HepG2 (cell line): ENCODE data around the gene AFDN. TPM values are rescaled to one million over a fixed set of nuclear protein-coding genes. Genes with fewer than 3 reads are reported as not detected.

Source experiments
- ATAC-seq: fragments of 200-7000 bp; cut with Tn5 transposase; 3 replicates; pipeline ENCODE4 v1.9.1; 2020; ENCODE audit warnings: mild to moderate bottlenecking, moderate library complexity
- BruUV-seq: library from RNA; stranded (reverse); fragments of 400-500 nt; replicated peaks from 2 replicates; lab custom pipeline; 2021; lab: Mats Ljungman, UMichigan
- CTCF ChIA-PET: fragments of 300-600 bp; formaldehyde crosslinking; extraction: SDS; loops from one replicate; lab custom pipeline; 2021; ENCODE audit warnings: low total read pairs, inconsistent platforms, low intra/inter-chr PET ratio; lab: Yijun Ruan, JAX
- POLR2A ChIA-PET: fragments of 350-600 bp; sonication (Branson Sonifier 250); formaldehyde crosslinking; loops from one replicate; lab custom pipeline; 2020; ENCODE audit warnings: antibody characterized with exemption, inconsistent platforms; lab: Yijun Ruan, JAX
- DNase-seq: peaks from one replicate; pipeline ENCODE4 v3.0.0-alpha.2; 2015; ENCODE audit warnings: low spot score
- FAIRE-seq: peaks from 3 replicates; lab custom pipeline; 2011; peaks lifted over from hg19 to GRCh38; lab: Jason Lieb, UNC
- H2AFZ ChIP-seq: one replicate; pipeline ENCODE4 v1.6.1; 2011; ENCODE audit warnings: low read length, inconsistent platforms
- H3K27ac ChIP-seq: fragments of 300-600 bp; 3 replicates; pipeline ENCODE4 v1.8.0; 2011; ENCODE audit warnings: mixed run types, mild to moderate bottlenecking, mixed read lengths, low read length, inconsistent platforms; ENCODE audit not compliant: insufficient read depth; ENCODE audit errors: extremely low read length
- H3K27me3 ChIP-seq, 2 experiments: fragments of 200-600 bp in 1 of 2; 2 replicates in 1 of 2; 3 replicates in 1 of 2; pipeline versions ENCODE4 v1.6.0 to v1.8.0; 2011; ENCODE audit warnings: low read length in 2 of 2, mild to moderate bottlenecking in 2 of 2, moderate library complexity in 2 of 2, inconsistent platforms in 1 of 2; ENCODE audit not compliant: insufficient read depth in 2 of 2, control insufficient read depth in 1 of 2
- H3K36me3 ChIP-seq, 2 experiments: fragments of 200-600 bp in 1 of 2; replicated peaks in 1 of 2; 2 replicates in 1 of 2; 3 replicates in 1 of 2; pipeline versions ENCODE4 v1.5.1 to v1.8.0; 2011; ENCODE audit warnings: low read length in 2 of 2, inconsistent platforms in 1 of 2; ENCODE audit not compliant: insufficient read depth in 2 of 2, control insufficient read depth in 1 of 2
- H3K4me1 ChIP-seq: 2 replicates; pipeline ENCODE4 v1.5.1; 2012; ENCODE audit warnings: low read length, inconsistent platforms; ENCODE audit not compliant: insufficient read depth
- H3K4me2 ChIP-seq: 2 replicates; pipeline ENCODE4 v1.6.0; 2011; ENCODE audit warnings: low read depth, low read length, inconsistent platforms
- H3K4me3 ChIP-seq, 3 experiments: fragments of 200-600 bp in 1 of 3; sonication (generic), shearing (Covaris generic) in 1 of 3; replicated peaks in 1 of 3; 2 replicates each; pipeline ENCODE4 v1.5.1; 2011 to 2016; ENCODE audit warnings: low read length in 3 of 3, inconsistent platforms in 2 of 3, low read depth in 2 of 3, mild to moderate bottlenecking in 2 of 3, control low read depth in 1 of 3, mixed read lengths in 1 of 3; ENCODE audit not compliant: insufficient read depth in 1 of 3
- H3K79me2 ChIP-seq: one replicate; pipeline ENCODE4 v1.6.1; 2011; ENCODE audit warnings: low read length, inconsistent platforms; ENCODE audit not compliant: insufficient read depth
- H3K9ac ChIP-seq: 2 replicates; pipeline ENCODE4 v1.6.0; 2011; ENCODE audit warnings: mild to moderate bottlenecking, low read depth, low read length, inconsistent platforms; ENCODE audit not compliant: insufficient read depth
- H3K9me3 ChIP-seq: 2 replicates; pipeline ENCODE4 v1.5.1; 2012; ENCODE audit warnings: mild to moderate bottlenecking, low read length
- H4K20me1 ChIP-seq: 2 replicates; pipeline ENCODE4 v1.6.0; 2011; ENCODE audit warnings: inconsistent platforms, mild to moderate bottlenecking, low read length, moderate library complexity; ENCODE audit not compliant: insufficient read depth
- EP300 ChIP-seq, 3 experiments: sonication (generic) in 1 of 3; formaldehyde crosslinking in 1 of 3; IDR thresholded peaks; 2 replicates each; pipeline versions ENCODE4 v1.5.1 to v1.6.1; 2011 to 2020; ENCODE audit warnings: low read depth in 2 of 3, low read length in 2 of 3, borderline replicate concordance in 1 of 3, improper control_type of control experiment in 1 of 3, mild to moderate bottlenecking in 1 of 3, missing genetic modification reagents in 1 of 3, moderate library complexity in 1 of 3
- KAT2B ChIP-seq: fragments of 150-350 bp; IDR thresholded peaks from 2 replicates; pipeline ENCODE4 v1.6.1; 2014; ENCODE audit warnings: low read depth, low read length, borderline replicate concordance
- SKI ChIP-seq: fragments of 450-650 bp; IDR thresholded peaks from one replicate; pipeline ENCODE4 v1.6.1; 2018; ENCODE audit warnings: mild to moderate bottlenecking; ENCODE audit not compliant: partially characterized antibody
- ZNF652 ChIP-seq: IDR thresholded peaks from 2 replicates; pipeline ENCODE4 v1.6.1; 2016; ENCODE audit warnings: low read depth, borderline replicate concordance
- WGBS: methylation state at CpG from one replicate; pipeline ENCODE4 v1.1.6; 2017; ENCODE audit warnings: low lambda C conversion rate; 5-methylcytosine and 5-hydroxymethylcytosine counted together
- in situ Hi-C: cut with HindIII; loops from 2 replicates; pipeline ENCODE4 v1.10.0; 2017; ENCODE audit warnings: low pct_unique_long_range_greater_than_20kb; ENCODE audit not compliant: extremely low pct_ligation_motif_present
- intact Hi-C: fragments of 100-400 bp; cut with micrococcal nuclease; formaldehyde crosslinking; loops from one replicate; pipeline ENCODE4 v1.10.0; 2022; ENCODE audit not compliant: unreplicated experiment
- polyA plus RNA-seq, 8 experiments: library from polyadenylated mRNA; depleted of rRNA in 3 of 8; stranded (reverse) in 7 of 8; unstranded in 1 of 8; fragments of >200 nt; fragmentation: Illumina TruSeq in 4 of 8; extraction: Trizol in 4 of 8; gene quantifications; 2 replicates each; pipeline versions ENCODE4 v1.2.1 to v1.2.3, GENCODE V29; 2011 to 2016; ENCODE audit warnings: low read depth in 4 of 8, missing spikeins in 1 of 8, mixed read lengths in 1 of 8; ENCODE audit not compliant: insufficient read depth in 1 of 8
- total RNA-seq, 5 experiments: library from RNA; depleted of rRNA; stranded (reverse); fragments of >200 nt; fragmentation: Illumina TruSeq; extraction: Trizol; gene quantifications; 2 replicates each; pipeline ENCODE4 v1.2.3, GENCODE V29; 2016; ENCODE audit warnings: low read depth in 1 of 5
- TF ChIP-seq, protein P1 (sequence below): sonication (generic); formaldehyde crosslinking; IDR thresholded peaks from 2 replicates; pipeline ENCODE4 v1.4.0; 2020; ENCODE audit warnings: missing genetic modification reagents, borderline replicate concordance

The AFDN gene
- total and polyA plus RNA-seq, 2 of the 13 experiments (the other 11 are each of a cell fraction or from before 2014, with no cell fraction given) = 136 to 151 TPM

DNA sequence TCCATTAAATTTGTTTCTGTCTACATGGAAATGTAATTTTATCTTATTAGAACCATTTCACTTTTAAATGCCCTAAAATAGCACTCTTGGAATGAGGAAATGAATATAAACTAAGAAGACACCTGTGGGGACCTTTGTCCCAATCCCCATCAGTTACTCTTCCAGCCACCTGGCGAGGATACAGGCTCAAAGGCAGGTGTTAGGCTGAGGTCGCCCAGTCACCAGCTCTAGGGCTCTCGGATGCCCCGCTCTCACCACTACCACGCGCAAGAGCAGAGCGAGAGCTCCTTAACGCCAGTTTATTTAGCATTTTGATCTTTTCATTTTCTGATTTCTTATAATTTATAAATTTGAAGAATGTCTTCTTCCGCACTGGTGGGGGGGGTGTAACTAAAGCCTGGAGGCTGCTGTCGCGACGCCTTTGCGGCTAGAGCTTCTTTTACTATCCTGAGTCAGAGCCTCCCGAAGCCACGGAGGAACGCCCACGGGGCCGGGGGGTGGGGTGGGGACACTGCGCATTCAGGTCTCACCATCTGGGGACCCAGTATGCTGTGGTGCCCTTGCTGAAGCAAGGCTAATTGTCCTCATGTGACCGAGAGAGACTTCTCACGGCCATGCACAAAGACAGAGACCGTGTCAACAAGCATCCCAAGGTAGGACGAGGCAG is 38.7 kb upstream of the AFDN start (continued):
- TF ChIP-seq, protein P1, sequence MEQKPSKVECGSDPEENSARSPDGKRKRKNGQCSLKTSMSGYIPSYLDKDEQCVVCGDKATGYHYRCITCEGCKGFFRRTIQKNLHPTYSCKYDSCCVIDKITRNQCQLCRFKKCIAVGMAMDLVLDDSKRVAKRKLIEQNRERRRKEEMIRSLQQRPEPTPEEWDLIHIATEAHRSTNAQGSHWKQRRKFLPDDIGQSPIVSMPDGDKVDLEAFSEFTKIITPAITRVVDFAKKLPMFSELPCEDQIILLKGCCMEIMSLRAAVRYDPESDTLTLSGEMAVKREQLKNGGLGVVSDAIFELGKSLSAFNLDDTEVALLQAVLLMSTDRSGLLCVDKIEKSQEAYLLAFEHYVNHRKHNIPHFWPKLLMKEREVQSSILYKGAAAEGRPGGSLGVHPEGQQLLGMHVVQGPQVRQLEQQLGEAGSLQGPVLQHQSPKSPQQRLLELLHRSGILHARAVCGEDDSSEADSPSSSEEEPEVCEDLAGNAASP (CRISPR knock-in tag) = peak; percentile 84; the same call in 1 of the 2 replicates
- TF ChIP-seq KAT2B (no peak), EP300 (IDR thresholded peaks at IDR 0.05; ENCODE audit: low read depth in 2 of 2, low read length in 2 of 2) (no peak), EP300 (CRISPR knock-in tag; IDR thresholded peaks at IDR 0.05; ENCODE audit: borderline replicate concordance) (no peak)
- TF ChIP-seq, all 625 proteins: peak for 4

DNA sequence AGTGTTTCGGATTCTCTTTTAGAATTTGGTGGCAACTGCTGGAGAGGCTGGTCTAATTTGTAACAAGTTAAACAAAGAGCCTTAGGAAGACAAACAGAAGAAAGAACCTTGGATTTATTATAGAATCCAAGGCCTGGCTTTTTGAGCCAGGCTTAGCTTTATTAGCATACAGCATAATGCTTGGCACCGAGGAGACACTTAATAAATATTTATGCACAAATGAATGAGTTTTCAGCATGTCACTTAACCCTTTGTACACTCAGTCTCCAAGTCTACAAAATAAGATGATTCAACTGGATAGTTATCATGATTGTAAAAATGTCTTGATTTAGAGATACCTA is 38.2 kb upstream of the AFDN start:
- no TSS peak for BruUV-seq
- Histone ChIP-seq H2AFZ (no peak overlapping the region), H3K9ac (no peak overlapping the region), H3K27me3 (no peaks in the 10 kb centered on the region), H3K36me3 (no peaks in the 10 kb centered on the region), H3K9me3 (no peaks in the 10 kb centered on the region), H3K4me3 (no peak overlapping the region), H3K79me2 (no peaks in the 10 kb centered on the region), H4K20me1 (no peaks in the 10 kb centered on the region), H3K27ac (no peak overlapping the region), H3K4me2 (0 out of 2 replicates have a peak overlapping the region, but pooled peaks have one; percentile 8), H3K4me1 (peaks cover 56% of the 10 kb centered on the region)
- POLR2A ChIA-PET = interaction anchor here (1.3 kb wide), 1 partner anchor 26 kb away, joined by 3 read pairs; no protein-coding TSS in a partner anchor
- no peak for DNase-seq
- intact Hi-C loops = no loop called here
- CTCF ChIA-PET = no interaction called here
- WGBS = 30% methylated on average over 2 of the region's 2 CpGs
- ATAC-seq = no peak
- FAIRE-seq = no peak
- in situ Hi-C loops = no loop called here
- TF ChIP-seq SKI (no peak), ZNF652 (CRISPR knock-in tag) (peak; percentile 45; the same call in 1 of the 2 replicates)
